ENCODE data around the gene EHD3.

DNA sequence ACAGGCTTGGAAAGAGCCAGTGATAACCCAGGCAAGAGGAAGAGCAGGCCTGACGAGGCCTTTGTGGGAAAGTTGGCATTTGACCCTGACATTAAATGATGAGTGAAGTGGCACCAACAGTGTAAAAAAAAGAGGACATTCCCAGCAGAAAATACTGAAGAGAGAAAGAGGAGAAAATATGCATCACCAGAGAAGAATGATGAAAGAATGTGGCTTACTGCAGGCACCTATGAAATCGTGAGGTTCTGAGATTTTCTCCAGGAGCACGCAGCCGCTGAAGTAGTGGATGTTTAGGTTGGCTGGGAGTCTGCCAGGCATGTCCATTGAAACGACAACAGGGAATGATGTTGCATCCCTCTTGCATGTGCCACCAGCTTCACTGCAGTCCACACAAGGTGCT lies 13.8 kb downstream of the EHD3 start:
- TF ChIP-seq CTCF (IDR thresholded peaks at IDR 0.05; ENCODE audit: insufficient read depth, low read length), result no peak
- TF ChIP-seq REST (IDR thresholded peaks at IDR 0.05; ENCODE audit: insufficient replicate concordance, low read depth), result no peak
- TF ChIP-seq POLR2AphosphoS5 (IDR thresholded peaks at IDR 0.05; ENCODE audit: low read depth), result no peak
